ENCODE measurements around the gene CENPU. TPM values are rescaled to one million over a fixed set of nuclear protein-coding genes. Genes with fewer than 3 reads are reported as not detected.
A peak's percentile ranks its signal among the peaks of the same experiment; 100 is the strongest.

Gene CENPU
- total RNA-seq, 2 experiments from 2014 or later = 49.7 to 53.4 TPM

GRCh38 chr4:184705692-184706091 is 28.2 kb downstream of the CENPU start:
- POLR2A ChIA-PET = interaction anchor here (0.8 kb wide), 1 partner anchor 14 kb away, joined by 3 read pairs; no protein-coding TSS in a partner anchor
- CTCF ChIA-PET = no interaction called here
- H3K9me3 Mint-ChIP-seq = no peaks in the 10 kb centered on the region
- no peak overlapping the region for H3K4me3 Mint-ChIP-seq
- no peak for TF ChIP-seq CTCF (IDR thresholded peaks at IDR 0.05)
- no peaks in the 10 kb centered on the region for H3K27me3 Mint-ChIP-seq
- ATAC-seq (peak; percentile 62), DNase-seq (no peak)
- intact Hi-C loops (cut with micrococcal nuclease) = no loop called here
- H3K36me3 Mint-ChIP-seq (ENCODE audit: low read depth) = peaks cover 67% of the 10 kb centered on the region
- peak overlapping the region; percentile 2 for H3K27ac Mint-ChIP-seq
- peaks cover 10% of the 10 kb centered on the region for H3K4me1 Mint-ChIP-seq (ENCODE audit: low read depth)

- no peak overlapping the region for H3K27ac Mint-ChIP-seq
- peaks cover 10% of the 10 kb centered on the region for H3K4me1 Mint-ChIP-seq (ENCODE audit: low read depth)
- intact Hi-C loops (cut with micrococcal nuclease) = no loop called here
- ChIA-PET CTCF (interaction anchor here (0.8 to 1.5 kb wide), 2 partner anchors 22 to 43 kb away, joined by 3 to 5 read pairs; no protein-coding TSS in a partner anchor), POLR2A (interaction anchor here (0.9 to 1.2 kb wide), 3 partner anchors 13 to 22 kb away, joined by 3 to 4 read pairs (median 3); no protein-coding TSS in a partner anchor)
- no peaks in the 10 kb centered on the region for H3K27me3 Mint-ChIP-seq
- DNase-seq = no peak
- no peak overlapping the region for H3K4me3 Mint-ChIP-seq
- no peak for ATAC-seq
- no peak for TF ChIP-seq CTCF (IDR thresholded peaks at IDR 0.05)
- peaks cover 60% of the 10 kb centered on the region for H3K36me3 Mint-ChIP-seq (ENCODE audit: low read depth)
- H3K9me3 Mint-ChIP-seq = no peaks in the 10 kb centered on the region
These were observed 31.8 kb downstream of the CENPU start for GRCh38 chr4:184702114-184702513.

GRCh38 chr4:184699941-184700340 is 34.0 kb downstream of the CENPU start:
- no peak for ATAC-seq
- H3K4me3 Mint-ChIP-seq = no peak overlapping the region
- no peak for DNase-seq
- H3K27me3 Mint-ChIP-seq = no peaks in the 10 kb centered on the region
- no peaks in the 10 kb centered on the region for H3K9me3 Mint-ChIP-seq
- TF ChIP-seq CTCF (IDR thresholded peaks at IDR 0.05) = no peak
- peaks cover 56% of the 10 kb centered on the region for H3K36me3 Mint-ChIP-seq (ENCODE audit: low read depth)
- H3K4me1 Mint-ChIP-seq (ENCODE audit: low read depth) = no peaks in the 10 kb centered on the region
- intact Hi-C loops (cut with micrococcal nuclease) = no loop called here
- POLR2A ChIA-PET = interaction anchor here (1.7 to 2.2 kb wide), 2 partner anchors 11 to 19 kb away, joined by 7 read pairs; no protein-coding TSS in a partner anchor
- CTCF ChIA-PET = interaction anchor here (1.3 kb wide), 1 partner anchor 14 kb away, joined by 4 read pairs; no protein-coding TSS in a partner anchor
- no peak overlapping the region for H3K27ac Mint-ChIP-seq

- Mint-ChIP-seq H3K27ac (no peak overlapping the region), H3K4me1 (ENCODE audit: low read depth) (no peaks in the 10 kb centered on the region), H3K9me3 (no peaks in the 10 kb centered on the region), H3K36me3 (ENCODE audit: low read depth) (peaks cover 46% of the 10 kb centered on the region), H3K4me3 (no peak overlapping the region), H3K27me3 (no peaks in the 10 kb centered on the region)
- no peak for TF ChIP-seq CTCF (IDR thresholded peaks at IDR 0.05)
- ATAC-seq (no peak), DNase-seq (no peak)
- intact Hi-C loops (cut with micrococcal nuclease) = no loop called here
- ChIA-PET CTCF (no interaction called here), POLR2A (no interaction called here)
These were observed 35.9 kb downstream of the CENPU start for GRCh38 chr4:184697956-184698355.

- Mint-ChIP-seq H3K4me3 (no peak overlapping the region), H3K36me3 (ENCODE audit: low read depth) (peaks cover 43% of the 10 kb centered on the region), H3K4me1 (ENCODE audit: low read depth) (no peaks in the 10 kb centered on the region), H3K9me3 (no peaks in the 10 kb centered on the region), H3K27ac (no peak overlapping the region), H3K27me3 (no peaks in the 10 kb centered on the region)
- ATAC-seq (no peak), DNase-seq (no peak)
- no peak for TF ChIP-seq CTCF (IDR thresholded peaks at IDR 0.05)
- ChIA-PET POLR2A (interaction anchor here (0.9 to 1.2 kb wide), 2 partner anchors 9 to 38 kb away, joined by 4 read pairs; no protein-coding TSS in a partner anchor), CTCF (interaction anchor here (0.7 to 1.5 kb wide), 2 partner anchors 20 to 24 kb away, joined by 3 to 4 read pairs; no protein-coding TSS in a partner anchor)
- intact Hi-C loops (cut with micrococcal nuclease) = no loop called here
These were observed 38.6 kb downstream of the CENPU start for GRCh38 chr4:184695178-184695896.

Measured in activated CD8-positive, alpha-beta T cell treated with anti-CD3 and anti-CD28 coated beads for 36 hours (primary cell).